Activated CD4-positive, alpha-beta T cell treated with anti-CD3 and anti-CD28 coated beads for 1 hour (primary cell): ENCODE data around the gene TBC1D9B.

ENCODE experiments used
- DNase-seq: peaks from one replicate; pipeline ENCODE4 v3.0.0-alpha.2; 2020

TBC1D9B gene

GRCh38 chr5:179906795-179907555 lies 722 bp downstream of the TBC1D9B start:
- DNase-seq = no peak

GRCh38 chr5:179906294-179906794 lies 1.4 kb downstream of the TBC1D9B start:
- no peak for DNase-seq

- no peak for DNase-seq
These were observed 2.5 kb downstream of the TBC1D9B start for GRCh38 chr5:179905161-179905560.

- no peak for DNase-seq
These were observed 3.1 kb downstream of the TBC1D9B start for GRCh38 chr5:179904463-179905160.

GRCh38 chr5:179902763-179903158 lies 4.9 kb downstream of the TBC1D9B start:
- no peak for DNase-seq

GRCh38 chr5:179901915-179902762 lies 5.6 kb downstream of the TBC1D9B start:
- no peak for DNase-seq

- DNase-seq = no peak
These were observed 6.2 kb downstream of the TBC1D9B start for GRCh38 chr5:179901462-179901861.

- no peak for DNase-seq
These were observed 7.0 kb downstream of the TBC1D9B start for GRCh38 chr5:179900711-179901110.

GRCh38 chr5:179900206-179900605 lies 7.5 kb downstream of the TBC1D9B start:
- DNase-seq = no peak

GRCh38 chr5:179895861-179896260 lies 11.8 kb downstream of the TBC1D9B start:
- no peak for DNase-seq

GRCh38 chr5:179893958-179894895 lies 13.5 kb downstream of the TBC1D9B start:
- DNase-seq = no peak

GRCh38 chr5:179893076-179893957 lies 14.4 kb downstream of the TBC1D9B start:
- DNase-seq = no peak

- no peak for DNase-seq
These were observed 15.4 kb downstream of the TBC1D9B start for GRCh38 chr5:179892255-179892654.

GRCh38 chr5:179890751-179891682 lies 16.7 kb downstream of the TBC1D9B start:
- no peak for DNase-seq

- DNase-seq = no peak
These were observed 17.8 kb downstream of the TBC1D9B start for GRCh38 chr5:179889885-179890284.

GRCh38 chr5:179887802-179888201 lies 19.9 kb downstream of the TBC1D9B start:
- DNase-seq = no peak

- no peak for DNase-seq
These were observed 20.6 kb downstream of the TBC1D9B start for GRCh38 chr5:179887095-179887494.

- no peak for DNase-seq
These were observed 21.3 kb downstream of the TBC1D9B start for GRCh38 chr5:179886190-179886911.

GRCh38 chr5:179885491-179886090 lies 22.1 kb downstream of the TBC1D9B start:
- DNase-seq = no peak
